OCI-LY3 (cell line): ENCODE data around the gene MLC1.

Experiments
- H2AFZ ChIP-seq: fragments of 200-600, 300-600 bp; shearing (Covaris generic); 2 replicates; pipeline ENCODE4 v1.6.0; 2014; ENCODE audit warnings: antibody characterized with exemption, low read depth, low read length
- H3K27ac ChIP-seq: fragments of 200-600, 300-600 bp; sonication (generic); 2 replicates; pipeline ENCODE4 v1.5.1; 2014; ENCODE audit warnings: mild to moderate bottlenecking, low read length, moderate library complexity, mixed read lengths
- H3K27me3 ChIP-seq: fragments of 200-600, 300-600 bp; sonication (generic); 2 replicates; pipeline ENCODE4 v1.6.1; 2014; ENCODE audit warnings: low read depth, low read length, mixed read lengths
- H3K36me3 ChIP-seq: fragments of 200-600, 300-600 bp; sonication (generic); replicated peaks from 2 replicates; pipeline ENCODE3; 2014; ENCODE audit warnings: low read depth, low read length, mixed read lengths
- H3K4me1 ChIP-seq: fragments of 300-600, 200-600 bp; sonication (generic); 2 replicates; pipeline ENCODE4 v1.6.1; 2014; ENCODE audit warnings: low read length, mixed read lengths
- H3K4me2 ChIP-seq: fragments of 200-600, 300-600 bp; sonication (generic); 2 replicates; pipeline ENCODE4 v1.6.1; 2014; ENCODE audit warnings: low read length, mixed read lengths
- H3K4me3 ChIP-seq: fragments of 300-600, 200-600 bp; sonication (generic); 2 replicates; pipeline ENCODE4 v1.5.1; 2014; ENCODE audit warnings: antibody characterized with exemption, mild to moderate bottlenecking, low read length, moderate library complexity
- H3K79me2 ChIP-seq: fragments of 300-600, 200-600 bp; shearing (Covaris generic); 2 replicates; pipeline ENCODE4 v1.6.1; 2014; ENCODE audit warnings: mild to moderate bottlenecking, low read length, mixed read lengths
- H3K9ac ChIP-seq: fragments of 300-600, 200-600 bp; shearing (Covaris generic); 2 replicates; pipeline ENCODE4 v1.6.0; 2014; ENCODE audit warnings: mild to moderate bottlenecking, low read length, moderate library complexity
- H3K9me3 ChIP-seq: fragments of 200-600, 300-600 bp; shearing (Covaris generic); 2 replicates; pipeline ENCODE4 v1.6.1; 2014; ENCODE audit warnings: low read length, mixed read lengths; ENCODE audit not compliant: insufficient read depth
- H4K20me1 ChIP-seq: fragments of 200-600, 300-600 bp; sonication (generic); 2 replicates; pipeline ENCODE4 v1.6.1; 2016; ENCODE audit warnings: low read length, mixed read lengths; ENCODE audit not compliant: insufficient read depth
- EZH2phosphoT487 ChIP-seq: fragments of 200-600 bp; shearing (Covaris generic); IDR thresholded peaks from 2 replicates; pipeline ENCODE4 v1.6.1; 2018; ENCODE audit warnings: antibody characterized with exemption, mixed run types, low read depth
- TF ChIP-seq, protein P1 (sequence below): fragments of 200-600, 300-600 bp; sonication (generic); IDR thresholded peaks from 2 replicates; pipeline ENCODE4 v1.5.1; 2014; ENCODE audit warnings: antibody characterized with exemption, low read length, low read depth

Gene MLC1

DNA sequence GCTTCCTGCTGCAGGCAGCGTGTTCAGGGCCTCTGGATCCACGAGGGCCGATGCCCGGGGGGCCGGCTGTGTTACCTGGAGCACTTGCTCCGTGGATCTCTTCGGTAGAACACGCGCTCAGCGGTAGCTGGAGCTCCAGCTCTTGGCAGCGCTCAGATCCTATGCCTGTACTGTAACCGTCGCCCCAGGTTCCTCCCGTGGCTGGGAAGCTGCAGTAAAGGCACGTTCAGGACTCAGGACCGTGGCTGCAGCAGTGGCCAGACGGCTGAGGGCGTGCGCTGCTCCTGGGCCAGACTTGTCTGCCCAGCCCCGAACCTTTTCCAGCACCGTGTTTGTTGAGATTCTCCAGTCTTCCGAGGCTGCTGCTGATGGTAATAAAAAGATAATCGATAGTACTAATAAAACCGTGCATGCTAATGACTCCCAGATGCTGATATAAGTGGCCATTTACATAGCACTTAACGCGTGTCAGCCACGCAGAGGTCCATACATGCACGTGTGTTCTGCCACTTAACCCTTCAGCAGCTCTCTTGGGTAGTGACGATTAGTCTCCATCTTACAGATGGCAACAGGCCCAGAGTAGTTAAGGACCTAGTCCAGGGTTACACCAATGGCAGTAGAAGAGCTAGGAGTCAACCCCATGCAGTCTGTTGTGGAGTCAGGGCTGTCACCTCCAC, 6.0 kb upstream of the MLC1 start:
- Histone ChIP-seq H3K4me1 (no peaks in the 10 kb centered on the region), H3K9ac (no peak overlapping the region), H3K27me3 (peaks cover 3% of the 10 kb centered on the region; the same call in 1 of the 2 replicates), H3K4me2 (no peak overlapping the region), H3K9me3 (no peaks in the 10 kb centered on the region), H3K27ac (no peak overlapping the region), H3K79me2 (no peaks in the 10 kb centered on the region), H3K36me3 (no peaks in the 10 kb centered on the region), H2AFZ (no peak overlapping the region), H4K20me1 (no peaks in the 10 kb centered on the region), H3K4me3 (no peak overlapping the region)
- TF ChIP-seq EZH2phosphoT487 = no peak
- TF ChIP-seq, protein P1, sequence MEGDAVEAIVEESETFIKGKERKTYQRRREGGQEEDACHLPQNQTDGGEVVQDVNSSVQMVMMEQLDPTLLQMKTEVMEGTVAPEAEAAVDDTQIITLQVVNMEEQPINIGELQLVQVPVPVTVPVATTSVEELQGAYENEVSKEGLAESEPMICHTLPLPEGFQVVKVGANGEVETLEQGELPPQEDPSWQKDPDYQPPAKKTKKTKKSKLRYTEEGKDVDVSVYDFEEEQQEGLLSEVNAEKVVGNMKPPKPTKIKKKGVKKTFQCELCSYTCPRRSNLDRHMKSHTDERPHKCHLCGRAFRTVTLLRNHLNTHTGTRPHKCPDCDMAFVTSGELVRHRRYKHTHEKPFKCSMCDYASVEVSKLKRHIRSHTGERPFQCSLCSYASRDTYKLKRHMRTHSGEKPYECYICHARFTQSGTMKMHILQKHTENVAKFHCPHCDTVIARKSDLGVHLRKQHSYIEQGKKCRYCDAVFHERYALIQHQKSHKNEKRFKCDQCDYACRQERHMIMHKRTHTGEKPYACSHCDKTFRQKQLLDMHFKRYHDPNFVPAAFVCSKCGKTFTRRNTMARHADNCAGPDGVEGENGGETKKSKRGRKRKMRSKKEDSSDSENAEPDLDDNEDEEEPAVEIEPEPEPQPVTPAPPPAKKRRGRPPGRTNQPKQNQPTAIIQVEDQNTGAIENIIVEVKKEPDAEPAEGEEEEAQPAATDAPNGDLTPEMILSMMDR = no peak

GRCh38 chr22:50090412-50090714, 5.1 kb upstream of the MLC1 start:
- Histone ChIP-seq H3K4me2 (no peak overlapping the region), H2AFZ (no peak overlapping the region), H3K36me3 (no peaks in the 10 kb centered on the region), H3K27ac (no peak overlapping the region), H4K20me1 (no peaks in the 10 kb centered on the region), H3K4me3 (no peak overlapping the region), H3K79me2 (no peaks in the 10 kb centered on the region), H3K9me3 (no peaks in the 10 kb centered on the region), H3K27me3 (no peaks in the 10 kb centered on the region), H3K9ac (no peak overlapping the region), H3K4me1 (no peaks in the 10 kb centered on the region)
- no peak for TF ChIP-seq EZH2phosphoT487
- TF ChIP-seq, protein P1 = no peak

- Histone ChIP-seq H3K9me3 (no peaks in the 10 kb centered on the region), H3K79me2 (no peaks in the 10 kb centered on the region), H3K9ac (no peak within 1 kb of the TSS), H3K27ac (no peak within 1 kb of the TSS), H2AFZ (no peak within 1 kb of the TSS), H3K4me2 (no peak within 1 kb of the TSS), H3K4me1 (no peaks in the 10 kb centered on the region), H3K36me3 (no peaks in the 10 kb centered on the region), H3K27me3 (no peaks in the 10 kb centered on the region), H3K4me3 (no peak within 1 kb of the TSS), H4K20me1 (no peaks in the 10 kb centered on the region)
- TF ChIP-seq EZH2phosphoT487 = no peak
- TF ChIP-seq, protein P1 = no peak
Observed at GRCh38 chr22:50089682-50090411, 4.6 kb upstream of the MLC1 start, which contains the start of gene MOV10L1. Gene MOV10L1, plus strand, starts transcription at chr22:50090006. Its CDS starts 83 bp downstream, at chr22:50090089.

- Histone ChIP-seq H3K4me2 (no peak overlapping the region), H3K79me2 (no peaks in the 10 kb centered on the region), H3K9me3 (no peaks in the 10 kb centered on the region), H3K36me3 (no peaks in the 10 kb centered on the region), H4K20me1 (no peaks in the 10 kb centered on the region), H2AFZ (no peak overlapping the region), H3K27me3 (no peaks in the 10 kb centered on the region), H3K4me3 (no peak overlapping the region), H3K9ac (no peak overlapping the region), H3K27ac (no peak overlapping the region), H3K4me1 (no peaks in the 10 kb centered on the region)
- no peak for TF ChIP-seq EZH2phosphoT487
- TF ChIP-seq, protein P1 = no peak
Observed at GRCh38 chr22:50089231-50089630, 4.0 kb upstream of the MLC1 start.
